Right lung (tissue), 5 donors: ENCODE data around the gene PTPRN2. TPM values are rescaled to one million over a fixed set of nuclear protein-coding genes. Genes with fewer than 3 reads are reported as not detected.

ENCODE experiments used
- DNase-seq, 2 donors: peaks; one replicate each; pipeline ENCODE4 v3.0.0-alpha.2; 2013
- polyA plus RNA-seq, 5 donors: library from polyadenylated mRNA; unstranded; fragments of 120-200 nt; gene quantifications; one replicate each; pipeline versions ENCODE4 v1.2.1 to v1.2.3, GENCODE V29; 2013; ENCODE audit warnings: inconsistent platforms in 1 of 5, low replicate concordance in 1 of 5; ENCODE audit not compliant: insufficient read length in 5 of 5, insufficient read depth in 1 of 5

PTPRN2 gene
- polyA plus RNA-seq, 5 donors, result 6.2 to 8.1 (median 7.0) TPM

DNA sequence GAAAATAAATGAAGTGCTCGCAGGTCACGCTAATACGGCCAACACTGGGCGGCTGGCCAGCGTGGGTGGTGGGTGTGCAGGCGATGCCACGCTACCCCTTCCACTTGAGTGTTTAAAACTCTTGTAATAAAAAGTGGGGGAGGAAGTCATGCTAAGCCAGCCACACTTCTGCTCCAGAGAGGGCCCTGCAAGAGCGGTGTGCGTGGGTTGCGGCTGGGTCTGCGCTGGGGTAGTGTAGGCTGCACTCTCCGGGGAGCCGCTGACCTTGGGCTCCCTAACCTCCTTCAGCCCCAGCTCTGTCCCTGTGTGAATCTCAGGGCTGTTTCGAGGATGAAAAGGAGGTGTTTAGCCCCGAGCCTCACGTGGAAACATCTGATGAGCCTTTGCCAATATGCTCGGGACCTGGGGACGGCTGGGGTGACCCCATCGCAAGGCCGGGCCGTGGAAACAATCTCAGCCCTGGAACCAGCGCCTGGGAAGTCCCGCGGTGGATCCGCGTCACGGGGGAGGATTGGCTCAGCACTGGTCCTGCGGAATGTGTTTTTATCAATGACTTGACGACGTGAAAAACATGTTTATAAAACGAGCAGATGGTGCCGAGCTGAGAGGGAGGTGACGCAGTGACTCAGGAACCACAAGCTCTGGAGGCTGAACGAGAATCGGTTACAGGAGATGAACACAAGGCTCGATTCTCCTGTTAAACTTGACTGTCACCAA is 972.4 kb downstream of the PTPRN2 start:
- peak in 1 of 2 donors; percentile 14 for DNase-seq

DNA sequence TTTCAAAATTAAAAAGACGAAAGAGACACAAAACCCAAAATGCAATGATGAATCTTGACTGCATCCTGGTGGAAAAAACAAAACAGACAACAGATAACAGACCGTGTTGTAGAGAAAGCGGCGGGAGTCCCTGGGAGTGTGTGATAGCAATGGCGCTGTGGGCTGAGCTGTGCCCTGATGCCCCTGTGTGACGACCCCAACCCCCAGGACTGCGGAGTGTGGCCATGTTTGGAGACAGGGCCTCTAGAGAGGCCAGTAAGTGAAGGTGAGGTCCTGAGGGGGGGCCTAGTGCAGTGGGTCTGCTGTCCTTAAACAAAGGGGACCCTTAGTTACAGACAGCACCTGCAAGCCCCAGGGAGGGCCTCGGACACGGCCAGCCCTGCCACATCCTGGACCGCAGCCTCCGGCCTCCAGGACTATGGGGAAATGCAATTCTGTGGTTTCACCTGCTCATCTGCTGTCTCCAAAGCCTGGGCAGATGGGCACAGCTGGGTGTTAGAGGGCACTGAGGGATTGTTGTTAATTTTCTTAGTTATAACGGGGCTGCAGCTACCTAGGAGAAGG is 973.1 kb downstream of the PTPRN2 start:
- no peak for DNase-seq

DNA sequence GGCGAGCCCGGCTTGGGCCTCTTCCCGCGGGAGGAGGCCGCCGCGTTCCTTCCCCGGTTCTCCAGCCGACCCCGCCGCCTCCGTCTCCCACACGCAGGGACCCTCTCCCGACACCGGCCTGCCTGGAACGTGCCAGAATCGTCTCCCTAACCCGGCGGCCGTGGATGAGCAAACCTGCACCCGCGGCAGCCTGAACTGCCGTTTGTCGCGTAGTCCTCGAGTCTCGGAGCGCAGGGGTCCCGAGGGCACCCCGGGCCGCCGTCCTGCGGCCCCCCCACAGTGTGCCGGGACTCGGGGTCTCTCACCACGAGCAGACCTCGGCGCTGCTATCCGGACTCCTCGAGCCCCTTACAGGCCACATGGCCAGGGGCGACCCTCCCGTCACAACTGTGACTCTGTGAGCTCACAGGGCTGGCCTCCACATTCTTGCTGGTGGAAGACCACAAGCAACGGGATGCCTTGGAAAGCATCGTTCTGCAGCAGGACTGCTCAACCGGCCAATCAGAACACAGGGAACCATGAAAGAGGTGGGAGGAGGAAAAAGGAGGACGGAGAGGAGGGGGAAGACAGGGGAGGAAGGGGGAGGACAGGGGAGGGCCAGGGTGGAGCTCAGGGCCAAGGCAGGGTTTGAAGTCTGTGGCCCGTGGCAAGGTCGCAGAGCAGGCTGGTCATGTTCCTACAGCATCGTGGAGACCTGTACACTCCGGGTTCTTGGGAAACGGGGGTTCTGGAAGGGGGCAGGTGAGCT is 973.9 kb downstream of the PTPRN2 start:
- DNase-seq, result no peak

DNA sequence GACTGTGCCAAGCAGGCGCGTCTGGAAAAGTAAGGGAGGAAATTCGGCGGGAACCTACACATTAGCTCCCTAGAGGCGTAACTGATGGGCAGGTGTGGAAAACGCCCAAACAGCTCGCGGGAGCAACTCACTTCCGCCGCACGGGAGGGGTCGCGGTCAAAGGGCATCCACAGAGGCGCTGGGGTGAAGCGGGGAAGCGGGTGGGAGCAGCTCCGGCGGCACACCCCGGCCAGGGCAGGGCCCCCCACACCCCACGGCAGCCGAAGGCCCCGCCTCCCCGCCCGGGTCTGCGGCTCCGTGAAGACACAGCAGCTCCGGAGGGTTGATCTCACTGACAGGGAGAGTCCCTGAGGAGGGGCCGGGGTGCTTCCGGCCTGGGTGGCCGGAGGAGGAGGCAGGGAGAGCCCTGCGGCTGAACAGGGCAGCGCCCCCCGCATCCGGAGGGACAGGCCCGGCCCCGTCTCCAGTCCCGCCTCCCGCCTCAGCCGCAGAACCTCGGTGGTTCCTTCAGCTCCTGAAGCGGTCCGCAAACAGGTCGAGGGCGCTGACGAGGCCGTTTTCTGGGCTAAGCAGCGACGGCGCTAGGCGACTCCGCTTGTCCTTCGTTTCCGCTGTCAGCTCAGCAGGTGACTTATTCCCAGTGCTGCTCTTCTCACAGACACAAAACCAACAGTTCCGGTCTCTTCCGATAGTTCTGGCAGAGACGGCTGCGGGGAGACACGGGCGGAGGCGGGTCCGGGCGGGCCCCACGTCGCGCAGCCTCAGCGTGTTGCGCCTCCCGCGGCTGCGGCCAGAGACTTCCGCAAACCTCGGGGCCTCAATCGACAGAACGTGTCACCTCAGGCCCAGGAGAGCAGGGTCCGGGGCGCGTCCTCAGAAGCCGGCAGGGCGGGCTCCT is 974.7 kb downstream of the PTPRN2 start:
- peak; percentile 12 to 21 for DNase-seq

DNA sequence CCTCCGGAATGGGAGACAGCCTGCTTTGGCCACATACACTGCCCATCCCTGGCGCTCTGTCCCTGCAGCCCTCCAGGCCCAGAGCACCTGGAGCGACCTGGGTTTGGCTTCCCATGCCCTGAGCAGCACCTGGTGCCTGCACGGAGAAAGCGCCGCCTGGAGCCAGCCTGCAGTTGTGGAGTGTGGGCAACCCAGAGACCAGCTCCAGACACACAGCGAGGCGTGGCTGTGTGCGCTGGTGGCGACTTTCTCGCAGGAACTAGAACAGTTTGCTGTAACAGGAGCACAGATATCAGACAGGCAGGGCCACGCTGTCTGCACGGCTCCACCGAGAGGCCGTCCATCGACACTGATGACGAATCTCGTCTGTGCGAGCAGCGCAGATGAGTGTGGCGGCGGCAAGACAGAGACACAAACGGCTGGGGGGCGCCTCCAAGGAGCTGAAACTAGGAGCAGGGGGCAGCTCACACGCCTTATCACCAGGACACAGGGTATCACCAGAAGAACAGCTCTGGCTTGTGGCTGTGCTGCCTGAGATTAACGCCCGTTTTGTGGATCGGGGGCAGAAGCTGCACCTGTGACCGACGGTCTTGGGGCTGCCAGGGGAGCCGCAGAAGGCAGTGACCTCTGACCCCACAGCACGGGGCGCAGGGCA is 975.5 kb downstream of the PTPRN2 start:
- no peak for DNase-seq

DNA sequence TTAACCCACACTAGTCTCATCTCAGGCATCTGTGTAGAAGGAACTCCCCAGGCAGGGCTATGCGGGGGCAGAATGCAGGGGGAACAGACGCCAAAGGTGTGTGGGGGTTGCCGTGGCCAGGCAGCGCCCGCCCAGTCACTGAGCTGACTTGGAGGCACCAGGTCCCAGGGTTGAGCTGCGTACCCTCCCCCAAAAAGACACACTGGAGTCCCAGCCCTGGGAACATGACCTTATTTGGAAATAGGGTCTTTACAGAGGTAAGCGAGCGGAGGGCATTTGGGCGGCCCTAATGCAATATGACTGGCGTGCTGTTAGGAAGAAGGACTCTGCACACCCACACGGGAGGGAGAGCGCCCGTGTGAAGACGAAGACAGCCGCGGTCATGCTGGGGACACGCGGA is 976.3 kb downstream of the PTPRN2 start:
- DNase-seq, result no peak

DNA sequence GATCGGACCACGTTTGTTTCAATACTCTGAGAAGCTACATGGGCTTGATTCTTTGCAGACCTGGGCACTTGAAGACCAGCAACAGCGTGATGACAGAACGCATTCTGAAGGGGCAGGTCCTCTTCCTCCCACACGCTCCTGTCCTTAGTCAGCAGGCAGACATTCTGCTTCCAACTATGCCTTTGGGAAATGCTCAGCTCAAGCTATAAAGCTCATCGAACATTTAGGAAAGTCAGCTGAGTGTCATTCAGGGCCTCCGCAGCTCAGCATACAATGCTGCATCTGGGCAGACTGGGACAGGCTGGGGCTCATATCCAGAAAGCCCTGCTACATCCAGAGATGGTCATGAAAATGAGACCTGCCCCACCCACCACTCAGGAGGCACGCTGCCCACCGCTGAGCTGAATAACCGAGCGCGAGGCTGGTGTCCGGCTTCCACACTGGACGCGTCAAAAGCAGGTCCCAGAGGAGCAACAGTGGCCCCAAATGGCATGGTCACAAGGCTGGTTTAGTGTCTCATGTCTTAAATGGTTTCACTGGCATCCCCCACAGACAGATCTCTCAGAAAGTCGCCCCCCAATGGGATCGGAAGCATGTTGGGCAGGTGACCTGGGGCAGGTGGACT is 976.8 kb downstream of the PTPRN2 start:
- no peak for DNase-seq

DNA sequence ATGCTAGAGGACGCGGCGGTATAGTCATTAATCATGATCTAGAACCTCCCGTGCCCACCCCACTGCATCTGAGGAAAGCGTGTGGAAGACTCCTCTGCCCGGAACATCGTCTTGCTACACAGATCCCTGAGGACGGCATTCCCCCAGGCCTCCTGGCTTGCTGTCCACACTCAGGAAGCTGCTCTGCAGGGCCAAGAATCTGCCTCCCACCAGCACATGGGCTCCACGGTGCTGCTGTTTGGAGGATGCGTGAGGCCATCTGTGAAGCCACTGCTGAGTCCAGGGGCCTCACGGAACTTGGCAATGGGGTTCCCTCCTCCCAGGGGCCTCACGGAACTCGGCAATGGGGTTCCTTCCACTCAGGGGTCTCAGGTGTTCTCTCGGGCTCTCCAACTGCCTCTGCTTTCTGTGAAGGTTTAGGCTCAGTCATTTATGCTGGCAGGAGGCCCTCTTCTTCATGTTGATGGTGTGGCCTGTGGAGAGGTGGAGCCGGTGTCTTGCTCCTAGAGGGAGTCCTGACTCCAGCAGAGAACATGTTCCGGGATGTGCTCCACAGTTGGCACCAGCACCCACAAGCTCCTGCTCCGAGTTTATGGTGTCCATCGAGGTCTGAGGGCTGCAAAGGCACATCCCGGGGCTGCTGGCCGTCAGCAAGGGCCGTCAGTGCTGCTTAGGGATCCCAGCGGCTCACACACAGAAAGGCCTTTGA is 977.5 kb downstream of the PTPRN2 start:
- no peak for DNase-seq

DNA sequence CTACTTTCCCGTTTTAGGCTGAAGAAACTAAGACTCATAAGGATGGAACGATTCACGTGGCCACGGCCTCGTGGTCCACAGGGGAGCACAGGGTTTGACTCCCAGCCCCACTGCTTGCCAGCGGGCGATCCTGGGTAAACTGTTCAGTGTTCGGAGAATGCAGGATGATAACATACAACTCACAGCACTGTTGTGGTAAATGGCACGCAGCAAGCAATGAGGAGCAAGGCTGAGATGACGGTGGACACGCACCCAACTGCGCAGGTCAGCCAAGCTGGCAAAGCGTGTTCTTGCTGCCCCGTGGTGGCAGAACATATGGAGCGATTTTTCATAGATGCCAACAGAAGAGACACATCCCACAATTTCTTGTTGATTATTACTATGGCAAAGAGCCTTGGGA is 978.1 kb downstream of the PTPRN2 start:
- no peak for DNase-seq

DNA sequence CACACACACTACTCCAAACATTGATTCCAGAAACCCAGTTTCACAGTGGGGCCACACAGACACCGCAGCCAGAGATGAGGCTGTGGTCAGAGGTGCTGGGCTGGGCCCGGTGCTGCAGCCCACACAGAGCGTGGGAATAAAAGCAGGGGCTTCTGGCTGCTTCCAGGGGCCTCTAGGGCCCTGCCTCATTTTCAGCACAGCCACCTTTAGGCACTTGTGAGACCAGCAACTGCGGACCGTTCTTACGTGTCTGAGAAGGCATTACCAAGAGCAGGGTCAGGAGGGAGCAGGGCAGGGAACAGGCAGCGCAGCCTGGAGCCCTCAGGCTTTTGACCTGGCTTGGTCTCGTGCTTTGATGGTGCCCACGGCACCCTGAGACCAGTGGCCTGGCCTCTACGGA is 980.4 kb downstream of the PTPRN2 start:
- DNase-seq, result no peak

DNA sequence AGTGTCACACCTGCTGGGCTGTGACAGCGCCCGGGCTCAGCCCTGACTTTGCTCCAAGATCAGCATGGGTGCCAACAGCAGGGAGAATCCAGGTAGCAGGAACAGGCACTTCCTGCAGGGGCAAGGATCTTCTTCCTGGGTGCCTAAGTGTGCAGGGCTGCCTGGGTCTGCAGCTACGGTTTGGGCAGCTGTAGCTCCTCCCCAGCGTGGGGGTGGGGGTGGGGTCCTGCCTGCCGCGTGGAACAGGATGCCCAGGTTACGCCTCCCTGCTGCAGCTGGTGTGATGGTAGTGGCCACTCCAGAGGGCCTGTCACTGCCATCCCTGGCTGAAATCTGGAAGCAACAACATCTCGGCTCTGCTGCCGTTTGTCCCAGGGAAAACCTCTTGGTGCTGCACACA is 981.5 kb downstream of the PTPRN2 start:
- DNase-seq, result no peak

DNA sequence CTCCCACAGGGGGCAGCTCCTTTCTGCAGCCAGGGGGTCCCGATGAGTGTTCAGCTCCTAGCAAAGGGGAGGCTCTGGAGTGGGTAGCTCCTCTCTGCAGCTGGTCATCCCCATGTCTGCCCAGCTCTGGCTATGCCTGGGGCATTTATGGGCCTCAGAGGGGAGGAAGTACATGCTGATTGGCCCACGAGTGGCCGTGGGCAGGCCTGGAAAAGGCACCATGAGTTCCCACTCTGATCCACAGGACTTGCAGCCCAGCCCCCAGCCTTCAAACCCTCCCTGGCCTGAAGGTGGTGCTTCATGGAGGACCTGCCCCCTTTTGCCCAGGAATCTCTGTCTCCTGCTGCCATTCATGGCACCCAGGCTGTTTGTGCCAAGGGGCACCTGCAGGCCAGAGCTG is 982.0 kb downstream of the PTPRN2 start:
- DNase-seq, result no peak

DNA sequence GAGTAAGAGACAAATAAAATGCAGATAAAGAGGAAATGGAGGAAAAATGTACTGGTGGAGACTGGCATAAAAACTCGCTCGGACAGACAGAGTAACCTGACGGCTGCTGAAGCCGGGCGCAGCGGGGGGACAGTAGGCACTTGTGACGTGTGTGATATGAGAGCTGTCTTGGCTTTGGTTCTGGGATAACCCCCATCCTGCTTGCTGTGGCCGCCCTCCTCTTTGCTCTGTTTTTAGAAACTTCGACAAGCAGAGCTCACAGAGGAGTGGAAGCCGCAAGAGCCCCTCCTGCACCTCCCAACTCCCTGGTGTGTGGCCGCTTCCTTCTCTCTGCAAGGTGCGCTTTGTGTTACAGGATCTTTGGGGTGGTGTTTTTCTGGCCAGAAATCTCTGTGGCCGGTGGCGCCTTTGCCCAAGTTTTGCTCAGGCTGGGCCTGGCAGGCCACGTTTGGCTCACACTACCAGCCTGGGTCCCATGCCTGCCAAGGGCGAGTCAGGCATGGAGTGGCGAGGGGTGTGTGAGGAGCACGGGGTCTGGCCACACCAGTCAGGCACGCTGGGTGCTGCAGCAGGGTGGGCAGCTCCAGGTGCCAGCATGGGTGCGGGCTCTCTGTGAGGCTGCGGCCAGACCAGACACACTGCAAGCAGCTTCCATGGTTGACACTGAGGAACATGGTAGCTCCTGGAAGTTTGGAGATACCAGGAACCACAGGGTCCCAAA is 982.8 kb downstream of the PTPRN2 start:
- no peak for DNase-seq

DNA sequence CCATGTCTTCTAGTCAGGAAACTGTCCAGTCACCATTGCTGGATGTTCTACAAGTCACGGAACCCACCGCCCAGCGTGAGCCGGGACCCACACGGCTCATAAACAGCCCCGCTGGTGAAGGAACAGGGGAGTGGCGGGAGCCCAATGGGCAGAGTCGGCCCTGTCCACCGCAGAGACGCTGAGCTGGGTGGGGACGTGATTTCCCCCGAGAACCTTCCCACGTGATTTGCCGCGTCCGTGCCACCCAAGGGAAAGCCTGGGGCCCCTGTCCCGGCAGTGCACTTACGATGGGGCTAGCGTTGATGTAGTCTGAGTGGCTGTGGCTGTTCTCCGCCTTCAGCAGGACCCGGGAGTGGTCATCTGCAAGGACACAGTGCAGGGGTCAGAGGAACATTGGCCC is 983.9 kb downstream of the PTPRN2 start:
- no peak for DNase-seq

DNA sequence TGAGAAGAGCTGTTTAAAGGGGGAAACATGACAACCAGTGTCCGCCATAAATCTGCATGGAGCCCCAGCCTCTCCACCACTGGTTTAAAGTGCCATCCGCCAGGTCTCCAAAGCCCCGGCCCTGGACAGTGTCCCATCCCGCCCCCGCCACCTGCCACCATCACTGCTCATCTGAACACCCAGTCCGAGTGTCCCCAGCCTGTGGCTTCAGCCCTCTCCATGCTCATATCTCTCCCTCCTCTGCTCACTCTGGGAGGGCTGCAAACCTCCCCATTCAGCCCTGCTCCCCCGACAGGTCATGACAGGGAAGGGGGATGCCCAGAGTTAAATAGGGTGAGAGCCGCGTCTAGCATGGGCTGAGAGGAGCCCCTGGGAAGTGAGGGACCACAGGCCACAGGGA is 984.6 kb downstream of the PTPRN2 start:
- DNase-seq, result no peak

DNA sequence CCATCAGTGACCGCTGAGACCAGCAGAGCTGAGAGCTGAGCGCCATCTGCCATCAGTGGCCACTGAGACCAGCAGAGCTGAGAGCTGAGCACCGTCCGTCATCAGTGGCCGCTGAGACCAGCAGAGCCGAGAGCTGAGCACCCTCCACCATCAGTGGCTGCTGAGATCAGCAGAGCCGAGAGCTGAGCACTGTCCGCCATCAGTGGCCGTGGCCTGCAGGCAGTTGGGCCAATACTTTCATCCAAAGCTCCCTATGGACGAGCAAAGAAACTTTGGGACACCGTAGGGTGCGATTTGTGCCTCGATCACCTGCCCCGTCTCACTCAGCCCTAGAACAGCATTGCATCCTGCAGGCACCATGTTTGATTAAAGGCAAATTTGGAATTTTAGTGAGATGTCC is 985.0 kb downstream of the PTPRN2 start:
- DNase-seq, result no peak

DNA sequence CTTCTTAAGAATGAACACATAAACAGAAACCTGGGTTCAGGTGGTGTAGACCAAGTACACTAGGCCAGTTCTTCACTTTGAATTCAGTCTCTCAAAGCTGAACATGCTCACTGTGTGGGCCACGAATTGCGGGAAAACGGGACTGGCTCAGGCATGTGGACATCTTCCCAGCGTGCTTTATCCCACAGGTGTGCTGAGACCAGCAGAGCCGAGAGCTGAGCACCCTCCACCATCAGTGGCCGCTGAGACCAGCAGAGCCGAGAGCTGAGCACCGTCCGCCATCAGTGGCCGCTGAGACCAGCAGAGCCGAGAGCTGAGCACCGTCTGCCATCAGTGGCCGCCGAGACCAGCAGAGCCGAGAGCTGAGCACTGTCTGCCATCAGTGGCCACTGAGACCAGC is 985.5 kb downstream of the PTPRN2 start:
- no peak for DNase-seq

DNA sequence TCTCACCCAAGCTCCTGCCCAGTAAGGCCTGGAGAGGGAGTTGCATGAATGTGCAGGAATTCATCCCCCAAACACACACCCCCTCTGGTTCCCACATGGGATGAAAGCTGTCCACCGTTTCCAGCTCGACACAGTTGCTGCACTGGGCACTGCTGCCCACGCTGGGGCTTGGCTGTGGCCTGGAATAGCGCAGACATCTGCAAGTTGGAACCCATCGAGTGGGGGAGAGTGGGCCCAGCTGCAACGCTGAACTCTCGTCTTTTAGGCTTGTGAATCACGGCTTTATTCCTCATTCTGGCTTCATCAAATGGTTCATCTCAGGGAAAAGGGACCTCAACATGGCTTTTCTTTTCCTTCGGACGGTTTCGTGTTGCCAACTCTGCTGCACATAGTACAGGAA is 986.1 kb downstream of the PTPRN2 start:
- DNase-seq, result no peak

DNA sequence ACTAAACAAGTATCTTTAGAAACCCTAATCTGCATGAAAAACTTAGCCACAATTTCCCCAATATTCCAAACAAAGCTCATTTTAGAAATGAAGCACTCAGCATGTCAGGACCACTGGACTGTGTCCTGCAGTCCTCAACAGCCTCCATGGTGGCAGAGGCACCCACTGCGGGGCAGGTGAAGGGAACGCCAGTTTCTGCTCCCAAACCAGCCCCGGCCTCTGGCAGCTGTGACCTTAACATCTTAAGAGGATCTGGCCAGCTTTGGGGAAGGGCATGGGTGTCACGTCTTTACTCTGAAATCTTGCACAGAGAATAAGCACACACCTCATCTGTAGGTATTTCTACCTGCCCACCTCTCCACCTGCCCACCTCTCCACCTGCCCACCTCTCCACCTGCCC is 988.1 kb downstream of the PTPRN2 start:
- DNase-seq, result no peak

DNA sequence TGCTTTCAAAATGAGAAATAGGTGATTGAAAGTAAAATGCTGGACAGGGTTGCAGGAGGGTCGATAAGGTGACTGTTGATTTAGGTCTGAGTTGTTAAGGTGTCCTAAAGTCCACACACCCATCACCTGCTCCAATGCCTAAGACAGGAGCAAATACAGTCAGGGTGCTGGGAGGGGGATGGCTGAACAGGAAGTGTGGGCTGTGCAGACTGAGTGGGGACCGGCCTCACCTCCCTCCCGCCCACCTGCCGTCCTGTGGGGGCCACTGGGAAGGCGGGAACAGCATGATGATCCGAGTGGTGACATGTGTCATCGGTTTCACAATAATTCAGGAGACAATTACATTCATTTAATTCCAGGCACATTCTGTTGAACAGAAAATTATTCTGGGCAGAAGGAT is 990.1 kb downstream of the PTPRN2 start:
- DNase-seq, result no peak
